ENCODE data around the gene THSD7B.

GRCh38 chr2:136917411-136917881 lies 152.1 kb downstream of the THSD7B start:
- no peak for TF ChIP-seq CTCF (IDR thresholded peaks at IDR 0.05)
- TF ChIP-seq EZH2 (IDR thresholded peaks at IDR 0.05), result no peak
- no peak for TF ChIP-seq EZH2phosphoT487 (IDR thresholded peaks at IDR 0.05)

Data from neural progenitor cell (in vitro differentiated cells).